Retina (tissue), 1 donor: ENCODE data around the gene EFHC1.
A peak's percentile ranks its signal among the peaks of the same experiment; 100 is the strongest.

Experiments used
- DNase-seq: peaks from one replicate; pipeline ENCODE4 v3.0.0-alpha.2; 2016

Gene EFHC1

DNA sequence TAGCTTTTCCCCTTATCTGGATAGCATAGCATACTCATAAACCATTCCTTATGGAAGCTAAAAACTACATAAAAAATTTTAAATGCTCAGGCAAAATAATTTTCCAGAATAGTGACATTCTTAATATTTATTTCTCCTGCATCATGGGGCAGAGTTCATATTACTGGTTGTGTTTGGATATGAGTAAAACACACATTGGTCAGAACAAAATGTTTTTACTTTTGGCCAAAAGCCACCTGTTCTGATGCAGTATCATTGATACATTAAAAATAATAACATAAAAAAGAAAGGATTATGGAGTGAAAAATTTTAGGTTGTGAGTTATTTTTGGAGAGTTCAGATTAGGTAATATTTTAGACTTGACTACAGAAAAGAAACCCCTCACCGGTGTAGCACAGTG is 123.1 kb downstream of the EFHC1 start:
- no peak for DNase-seq

DNA sequence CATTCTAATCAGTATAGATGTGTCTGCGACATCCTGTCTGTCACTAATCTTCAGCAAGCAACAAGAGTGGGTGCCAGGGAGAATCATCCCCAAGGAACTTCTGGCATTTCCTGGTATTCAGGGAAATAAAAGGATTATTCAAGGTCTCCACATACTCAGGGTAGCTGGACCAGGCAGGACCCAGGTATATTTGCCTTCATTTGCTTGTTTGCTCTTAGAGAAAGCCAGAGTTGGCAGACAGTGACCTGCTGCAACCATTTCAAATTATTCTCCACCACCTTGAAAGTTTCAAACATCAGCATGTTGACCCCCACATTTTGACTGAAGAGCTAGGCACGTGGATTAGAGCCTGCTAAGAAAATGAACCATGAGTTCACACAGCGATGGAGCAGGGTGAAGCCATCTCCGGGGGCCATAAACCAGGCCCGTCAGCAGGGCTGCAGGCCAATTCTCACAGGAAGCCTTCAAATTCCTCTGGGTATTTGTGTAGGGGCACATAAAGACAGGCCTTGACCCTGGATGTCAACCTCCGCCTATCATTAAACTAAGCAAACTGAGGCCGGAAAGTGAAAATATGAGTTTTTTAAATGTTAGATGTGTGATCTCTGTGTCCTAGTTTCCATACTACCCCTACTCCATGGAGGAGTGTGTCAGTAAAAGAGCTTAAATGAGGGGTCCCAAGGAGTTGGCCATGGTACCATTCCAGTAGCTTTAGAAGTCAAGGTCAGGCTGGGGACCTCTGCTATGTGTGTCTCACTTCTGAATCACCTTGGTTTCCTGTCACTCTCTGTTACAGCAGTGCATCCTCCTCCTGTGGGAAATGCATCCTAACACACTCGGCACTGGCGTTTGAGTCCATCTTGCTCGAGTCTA is 123.8 kb downstream of the EFHC1 start:
- no peak for DNase-seq

DNA sequence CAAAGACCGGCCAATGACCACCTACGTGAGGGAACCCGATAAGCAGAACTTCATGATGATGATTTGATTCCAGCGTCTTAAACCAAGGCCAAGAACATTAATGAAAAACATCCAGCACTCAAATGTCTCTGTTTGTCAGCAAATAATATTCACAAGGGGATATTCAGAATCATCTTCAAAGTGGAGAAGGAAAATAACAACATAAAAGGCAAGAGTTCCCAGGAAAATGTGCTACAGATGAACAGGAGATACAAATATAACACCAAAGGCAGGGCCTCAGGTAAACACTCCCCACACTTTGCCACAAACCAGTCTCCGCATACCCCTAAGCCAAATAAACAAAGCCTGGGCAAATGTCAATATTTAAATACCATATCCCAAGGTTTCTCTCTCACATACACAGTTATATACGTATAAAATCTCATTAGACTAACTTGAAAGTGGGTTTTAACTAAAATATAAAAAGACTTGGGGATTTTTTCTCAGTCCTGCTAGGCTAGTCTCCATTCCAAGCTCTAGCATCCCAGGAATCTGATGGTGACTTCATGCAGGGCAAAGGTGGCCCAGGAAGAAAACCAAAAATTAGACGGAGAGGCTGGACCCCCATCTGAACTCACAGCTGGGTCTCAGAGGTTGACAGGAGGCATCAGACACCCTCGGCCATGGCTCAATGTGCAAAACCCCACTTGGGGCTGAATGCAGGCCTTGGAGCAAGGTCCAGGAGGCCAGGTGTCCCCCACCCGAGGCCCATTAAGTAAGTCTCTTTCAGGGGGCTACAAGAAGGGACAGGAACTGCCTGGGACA is 124.7 kb downstream of the EFHC1 start:
- no peak for DNase-seq

DNA sequence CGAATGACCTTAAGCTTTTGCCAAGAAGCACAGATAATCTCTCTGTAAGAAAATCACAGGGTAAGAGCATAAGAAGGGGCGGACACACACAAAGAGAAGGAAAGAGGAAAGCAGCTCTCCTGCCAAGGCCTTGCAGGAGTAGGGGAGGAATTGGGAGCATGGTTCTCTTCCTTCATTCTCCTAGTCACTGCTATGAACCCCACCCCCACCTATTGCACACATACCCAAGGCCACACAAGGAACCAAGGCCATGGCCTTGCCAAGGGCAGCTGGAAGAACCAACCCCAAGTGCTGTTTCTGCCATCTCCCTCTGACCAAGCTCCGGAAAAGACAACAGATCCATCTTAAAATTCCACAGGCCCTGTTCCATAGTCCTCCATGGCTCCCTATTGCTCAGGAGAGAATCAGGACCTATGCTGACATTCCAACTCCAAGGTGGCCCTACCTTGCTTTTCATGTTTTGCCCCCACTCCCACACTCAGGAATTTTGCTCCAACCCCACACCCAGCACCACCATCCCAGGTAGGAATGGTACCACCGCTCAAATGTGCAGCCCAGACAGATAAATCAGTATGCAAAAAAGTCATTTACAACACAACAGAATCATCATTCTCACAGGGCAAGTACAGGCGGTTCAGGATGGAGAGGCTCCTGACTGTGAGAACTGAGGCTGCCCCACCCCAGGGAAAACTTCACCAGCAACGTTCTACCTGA is 125.4 kb downstream of the EFHC1 start:
- no peak for DNase-seq

DNA sequence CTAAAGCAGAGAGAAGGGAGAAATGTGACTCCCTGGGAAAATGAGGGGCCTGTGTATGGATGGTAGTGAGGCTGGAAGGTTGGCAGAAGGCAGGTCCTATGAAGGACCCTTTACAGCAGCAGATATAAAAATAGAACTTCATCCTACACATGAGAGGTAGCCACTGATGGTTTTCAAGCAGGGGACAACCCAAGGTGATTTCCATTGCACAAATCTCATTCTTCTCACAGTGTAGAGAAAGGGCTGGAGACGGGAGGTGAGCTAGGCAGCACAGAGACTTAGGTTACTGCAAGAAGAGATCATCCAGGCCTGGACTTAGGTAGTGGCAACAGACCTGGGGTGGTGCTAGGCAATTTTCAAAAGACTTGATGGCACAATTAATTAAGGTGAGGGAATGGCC is 126.0 kb downstream of the EFHC1 start:
- no peak for DNase-seq

DNA sequence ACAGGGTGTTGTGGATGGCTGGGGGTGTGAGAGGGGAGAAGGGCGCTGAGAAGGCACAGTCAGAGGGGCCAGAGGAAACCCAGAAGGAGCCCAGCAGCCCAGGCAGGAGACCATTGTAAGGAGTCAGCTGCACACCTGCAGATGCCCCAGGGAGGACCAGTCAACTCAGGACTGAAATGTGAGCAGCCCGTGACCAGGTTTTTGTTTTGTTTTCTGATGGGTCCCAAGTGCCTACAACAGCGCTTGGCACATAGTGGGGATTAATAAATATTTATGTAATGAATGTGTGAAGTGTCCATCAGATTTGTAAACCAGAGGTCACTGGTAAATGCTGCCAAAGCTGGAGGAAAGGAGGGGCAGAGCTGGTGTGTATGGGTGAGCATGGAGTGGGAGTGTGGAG is 126.5 kb downstream of the EFHC1 start:
- no peak for DNase-seq

DNA sequence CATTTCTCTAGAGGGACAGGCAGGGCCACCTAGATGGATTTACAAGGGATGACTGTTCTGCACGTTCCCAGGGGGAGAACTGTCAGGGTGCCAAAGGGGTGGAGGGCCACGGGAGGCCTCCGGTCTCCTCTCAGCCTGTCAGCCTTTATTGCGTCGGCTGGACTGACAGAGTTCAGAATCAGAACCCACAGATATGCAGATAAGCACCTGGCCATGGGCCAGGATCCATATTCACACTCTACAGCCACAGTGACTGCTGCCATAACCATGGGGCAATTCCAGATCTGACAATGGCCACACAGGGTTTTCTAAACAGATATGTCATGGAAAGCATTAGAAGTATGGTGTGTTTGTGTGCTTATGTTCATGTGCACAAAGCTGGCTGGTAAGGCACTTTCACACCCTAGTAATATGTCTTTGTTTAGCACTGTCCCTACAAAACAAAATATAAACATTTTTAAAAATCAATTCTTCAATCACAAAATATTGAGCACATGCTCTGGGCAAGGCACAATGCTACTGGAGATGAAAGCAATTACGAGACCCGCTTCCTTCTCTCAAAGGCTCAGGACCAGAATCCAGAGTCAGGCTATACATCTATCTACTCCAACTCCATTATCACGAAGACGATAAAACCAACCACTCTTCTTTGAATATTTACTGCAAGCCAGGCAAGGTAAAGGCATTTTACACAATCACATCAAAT is 127.7 kb downstream of the EFHC1 start:
- DNase-seq = no peak

DNA sequence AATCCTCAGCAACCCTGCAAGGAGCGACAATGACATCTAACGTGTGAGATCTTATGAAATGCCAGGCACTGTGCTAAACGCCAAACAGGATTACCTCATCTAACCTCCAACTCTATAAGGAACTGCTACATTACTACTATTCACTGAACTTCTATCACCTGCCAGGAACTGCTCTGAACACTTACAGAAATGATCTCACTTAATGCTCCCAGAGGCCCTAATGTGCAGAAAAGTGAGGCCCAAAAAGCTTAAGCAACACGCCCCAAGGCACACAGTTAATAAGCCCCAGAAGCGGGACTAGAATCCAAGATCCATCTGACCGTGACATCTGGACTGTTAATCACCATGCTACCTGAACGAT is 128.2 kb downstream of the EFHC1 start:
- no peak for DNase-seq

DNA sequence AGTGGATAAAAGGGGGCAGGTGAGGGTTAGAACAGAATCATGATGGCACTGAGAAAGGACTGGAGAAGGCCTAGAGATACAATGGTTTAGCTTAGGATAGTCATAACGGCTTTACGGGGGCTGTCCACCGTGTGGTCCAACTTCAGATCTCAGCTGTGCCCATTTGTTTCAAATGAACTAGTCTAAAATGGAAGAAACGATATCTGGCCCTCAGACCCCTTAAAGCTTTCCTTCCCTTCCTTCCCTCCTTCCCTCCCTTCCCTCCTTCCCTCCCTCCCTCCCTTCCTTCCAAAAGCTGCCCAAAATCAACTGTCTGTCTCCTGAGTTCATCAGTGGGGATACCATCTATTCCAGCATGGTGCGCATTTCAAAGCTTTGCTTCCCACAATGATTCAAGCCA is 128.9 kb downstream of the EFHC1 start:
- no peak for DNase-seq

DNA sequence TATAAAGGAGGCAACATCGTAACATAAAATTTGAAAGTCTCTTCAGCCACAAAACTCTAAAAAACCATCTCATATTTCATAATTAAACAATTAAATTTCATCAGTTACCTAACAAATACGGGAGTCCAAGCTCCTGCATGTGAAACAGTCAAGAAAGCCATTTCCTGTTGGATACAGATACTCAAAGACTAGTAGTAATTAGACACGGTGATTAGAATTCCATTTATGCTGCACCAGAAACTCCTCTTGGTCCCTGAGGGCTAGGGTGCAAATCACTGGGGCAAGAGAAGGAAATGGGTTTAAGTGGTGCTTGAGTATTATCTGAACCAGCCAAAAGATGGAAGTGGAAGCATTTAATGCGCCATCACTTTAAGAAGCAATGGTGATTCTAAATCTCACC is 129.3 kb downstream of the EFHC1 start:
- DNase-seq = no peak

DNA sequence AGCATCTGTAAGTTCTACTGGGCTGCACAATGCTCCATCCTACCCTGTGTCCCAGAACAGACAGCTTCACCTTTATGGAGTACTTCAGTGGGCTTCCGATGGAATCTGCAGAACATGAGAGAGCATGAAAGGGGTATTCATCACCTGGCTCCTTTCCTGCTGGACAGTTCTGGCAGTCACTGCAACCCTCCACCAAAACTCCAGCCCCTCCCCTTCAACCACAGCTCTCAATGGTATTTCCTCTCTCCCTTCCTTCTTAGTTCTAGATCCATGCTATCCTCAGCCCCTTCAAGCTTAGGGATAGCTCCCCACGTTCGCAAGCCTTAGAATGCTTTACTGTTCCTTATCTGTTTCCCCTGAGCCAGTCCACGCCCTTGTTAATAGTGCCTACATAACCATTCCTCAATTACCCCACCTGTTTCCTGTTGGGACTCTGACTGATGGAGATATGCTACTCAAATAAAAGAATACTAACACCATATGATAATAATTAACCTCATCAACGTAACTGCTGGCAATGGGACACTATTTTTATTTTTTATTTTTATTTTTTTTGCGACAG is 130.0 kb downstream of the EFHC1 start:
- DNase-seq = no peak

DNA sequence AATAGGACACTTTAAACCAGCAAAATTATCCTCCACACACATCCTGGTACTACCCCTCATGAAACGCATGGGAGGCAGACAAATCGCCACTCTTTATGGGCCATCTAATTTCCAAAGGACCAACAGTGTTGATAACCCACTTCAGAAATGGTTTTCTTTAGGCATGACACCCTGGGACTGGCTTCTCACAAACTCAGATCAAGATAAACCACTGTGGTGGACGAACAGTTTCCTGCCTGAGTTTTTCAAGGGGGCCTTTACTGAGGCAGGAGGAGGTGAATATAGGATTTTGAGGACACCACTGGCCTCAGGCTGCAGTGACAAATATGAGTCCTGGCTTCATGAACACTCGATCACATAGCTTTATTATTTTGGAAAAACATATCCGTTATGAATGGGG is 130.7 kb downstream of the EFHC1 start:
- DNase-seq = no peak

DNA sequence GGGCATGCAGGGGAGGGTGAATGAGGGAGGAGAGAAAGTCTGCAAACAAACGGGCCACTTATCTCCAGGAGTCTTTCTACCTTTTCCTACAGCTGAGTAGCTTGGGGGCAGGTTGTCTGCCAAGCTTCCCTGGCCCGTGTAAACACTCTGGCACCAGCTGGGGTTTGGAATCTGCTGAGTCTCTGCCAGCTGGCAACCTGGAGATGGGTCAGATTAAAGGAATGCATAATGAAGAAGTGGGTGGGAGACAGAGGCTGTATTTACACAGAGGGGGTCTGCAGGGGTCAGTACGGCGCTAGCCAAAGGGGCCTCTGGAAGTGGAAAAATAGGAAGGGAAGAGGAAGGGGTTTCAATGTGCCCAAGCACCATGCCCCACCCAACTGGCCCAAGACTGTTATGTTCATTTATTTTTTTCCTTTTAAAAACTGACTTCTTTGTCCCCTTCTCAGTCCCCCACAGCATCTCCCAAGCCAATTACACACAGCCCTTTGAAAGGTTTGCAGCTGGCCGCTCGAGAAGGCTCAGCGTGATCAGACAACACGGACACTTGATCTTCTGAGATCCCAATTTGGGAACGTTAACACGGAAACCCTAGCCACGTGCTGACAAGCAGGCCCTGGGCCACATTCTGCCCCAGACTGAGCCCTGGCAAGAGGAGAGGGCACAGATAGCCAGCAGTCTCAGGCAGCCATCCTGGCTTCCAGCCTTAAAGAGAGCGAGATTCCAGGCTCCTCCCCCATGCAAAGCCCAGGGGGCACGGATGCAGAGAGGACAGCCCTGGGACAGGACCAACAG is 131.5 kb downstream of the EFHC1 start:
- DNase-seq = peak; percentile 80

DNA sequence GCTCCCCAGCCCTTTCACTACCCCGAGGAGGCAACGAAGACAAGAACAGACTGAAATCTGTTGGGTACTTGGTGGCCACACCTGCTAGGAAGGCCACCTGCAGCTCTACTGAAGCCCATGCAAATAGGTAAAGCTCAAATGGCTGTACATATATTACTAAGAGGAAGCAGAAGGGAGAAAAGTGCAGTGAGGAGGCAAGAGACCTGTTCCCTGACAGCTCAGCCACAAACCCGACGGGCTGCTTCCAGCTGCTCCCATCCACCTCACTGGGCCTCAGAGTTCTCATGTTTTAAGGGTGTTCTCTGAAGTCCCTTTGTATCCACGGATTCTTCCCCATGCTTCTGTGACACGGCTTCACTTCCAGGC is 132.1 kb downstream of the EFHC1 start:
- DNase-seq = peak; percentile 48

DNA sequence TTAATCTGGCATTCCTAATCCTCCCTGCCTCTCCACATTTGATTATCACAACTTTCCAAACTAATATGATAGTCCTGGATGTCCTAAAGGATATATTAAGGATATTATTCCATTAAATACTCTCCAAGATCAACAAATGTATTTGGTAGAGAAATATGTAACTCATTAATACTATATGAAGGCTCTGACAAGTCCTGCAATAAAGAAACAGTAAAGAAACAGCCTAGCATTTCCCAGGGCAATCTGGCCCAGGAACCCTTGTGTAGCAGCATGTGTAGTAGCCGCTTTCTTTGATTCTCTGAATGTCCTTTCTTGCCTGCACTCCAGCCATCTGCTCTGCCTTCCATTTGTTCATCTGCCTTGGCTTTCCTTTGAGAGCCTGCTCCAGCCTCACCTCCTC is 133.0 kb downstream of the EFHC1 start:
- DNase-seq = no peak

DNA sequence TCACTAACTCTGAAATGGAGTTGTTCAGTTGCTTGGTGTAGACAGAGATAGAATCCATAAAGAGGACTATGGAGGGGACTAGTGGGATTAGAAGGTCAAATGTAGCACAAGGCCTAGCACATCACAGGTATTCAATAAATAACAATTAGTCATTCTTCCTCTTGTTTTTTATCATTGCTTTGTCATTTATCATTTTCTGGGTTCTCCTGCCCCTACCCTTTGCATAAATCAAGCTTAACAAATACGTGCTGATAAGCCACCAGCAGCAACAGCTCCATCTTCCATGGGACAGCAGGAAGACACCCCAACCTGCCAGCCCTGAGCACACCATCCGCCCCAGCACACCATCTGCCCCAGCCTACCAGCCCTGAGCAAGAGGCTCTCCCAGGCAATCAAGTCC is 133.6 kb downstream of the EFHC1 start:
- DNase-seq = no peak

DNA sequence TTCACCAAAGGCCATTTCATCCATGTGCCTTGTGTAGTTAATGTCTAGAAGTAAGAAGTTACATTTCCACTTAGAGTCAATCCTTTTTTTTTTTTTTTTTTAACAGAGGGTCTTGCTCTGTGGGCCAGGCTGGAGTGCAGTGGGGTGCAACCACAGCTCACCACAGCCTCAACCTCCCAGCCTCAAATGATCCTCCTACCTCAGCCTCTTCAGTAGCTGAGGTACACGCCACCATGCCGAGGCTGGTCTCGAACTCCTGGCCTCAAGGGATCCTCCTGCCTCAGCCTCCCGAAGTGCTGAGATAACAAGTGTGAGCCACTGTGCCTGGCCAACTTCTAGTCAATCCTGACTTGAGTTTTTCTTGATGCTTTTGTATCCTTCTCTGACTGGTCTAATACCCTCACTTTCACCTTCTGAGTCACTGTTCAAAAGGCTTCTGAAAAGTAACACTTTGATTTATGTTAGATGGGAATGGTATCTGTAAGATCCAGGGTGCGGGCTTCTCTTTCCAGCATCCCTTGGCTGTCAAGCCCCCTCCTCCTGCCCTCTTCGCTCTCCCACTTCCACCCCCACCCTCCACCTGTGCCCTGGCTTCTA is 134.6 kb downstream of the EFHC1 start:
- DNase-seq = no peak

DNA sequence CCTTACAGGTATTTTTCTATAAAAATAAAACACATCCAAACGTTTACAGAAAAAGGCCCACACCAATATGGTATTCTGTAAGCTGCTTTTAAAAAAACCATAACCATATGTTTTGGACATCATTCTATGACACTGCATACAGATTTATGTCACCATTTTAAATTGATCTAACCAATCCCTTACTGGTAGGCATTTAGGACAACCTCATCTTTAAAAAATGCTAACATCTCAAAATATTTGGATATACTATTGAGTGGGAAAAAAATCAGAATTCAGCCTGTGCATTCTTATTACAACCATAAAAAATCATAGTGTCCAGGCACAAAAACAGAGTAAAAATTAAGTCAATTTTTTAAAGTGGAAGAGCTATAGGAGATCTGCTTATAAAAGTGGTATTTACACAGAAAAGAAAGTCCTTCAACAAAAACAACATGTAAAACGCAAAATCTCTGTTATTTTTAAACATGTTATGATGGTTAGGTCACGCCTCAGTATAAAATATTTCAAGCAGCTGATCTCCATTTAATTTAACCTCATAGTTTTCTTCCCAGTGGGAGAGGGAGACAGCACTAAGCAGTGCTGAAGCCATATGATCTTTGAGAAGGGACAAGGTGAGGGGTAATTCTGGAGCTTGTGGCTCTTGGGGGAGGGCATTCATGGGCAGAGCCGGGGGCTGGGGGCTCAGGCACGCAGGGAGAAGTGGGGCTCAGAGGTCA is 135.5 kb downstream of the EFHC1 start:
- DNase-seq = no peak

DNA sequence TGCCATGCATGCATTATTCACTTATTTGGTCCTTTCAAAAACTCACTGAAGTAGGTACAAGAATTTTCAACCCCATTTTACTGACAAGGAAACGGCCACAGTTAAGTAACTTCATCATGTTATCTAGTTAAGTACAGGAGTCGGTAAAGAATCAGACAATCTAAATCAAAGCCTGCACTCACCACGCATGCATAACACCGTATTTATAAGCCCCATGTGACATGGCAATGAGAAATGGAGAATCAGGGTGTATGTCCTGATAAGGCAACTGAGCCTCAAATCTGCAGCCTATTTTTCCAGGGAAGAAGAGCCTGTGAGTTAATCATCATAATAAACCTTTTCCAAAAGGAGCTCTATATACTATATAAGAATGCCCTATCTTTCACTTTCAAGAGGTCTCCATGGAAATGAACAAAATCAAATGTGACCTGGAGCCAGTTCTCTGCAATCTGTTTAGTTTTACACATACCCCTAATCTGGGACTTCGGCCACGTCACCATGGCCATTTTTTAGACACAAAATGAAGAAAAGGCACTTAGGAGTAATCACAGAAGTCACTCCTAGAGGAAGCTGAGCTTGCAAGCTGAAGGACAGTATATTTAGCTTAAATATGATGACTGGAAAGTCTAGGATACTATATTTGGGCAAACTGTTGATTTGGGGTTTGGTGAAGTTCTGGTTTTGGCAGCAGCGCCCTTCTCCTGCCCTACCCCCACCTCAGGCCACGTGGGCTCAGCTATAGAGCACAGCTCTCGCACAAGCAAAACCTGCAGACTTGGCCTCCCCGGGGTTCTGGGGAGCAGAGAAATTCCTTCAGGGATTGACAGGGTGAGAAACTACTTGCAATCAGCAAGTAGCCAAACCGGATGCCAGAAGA is 137.5 kb downstream of the EFHC1 start:
- no peak for DNase-seq
